Measurements from ENCODE around the gene DIAPH2. TPM values are rescaled to one million over a fixed set of nuclear protein-coding genes. Genes with fewer than 3 reads are reported as not detected.

Gene DIAPH2
- total and polyA plus RNA-seq, 2 experiments from 2014 or later = 16.2 to 56.6 TPM

- H3K27ac ChIP-seq (ENCODE audit: low read depth) = no peak overlapping the region
- Mint-ChIP-seq H3K36me3 (ENCODE audit: low read depth) (no peaks in the 10 kb centered on the region), H3K9me3 (0 out of 3 replicates have a peak, but pooled peaks cover 2% of the 10 kb centered on the region), H3K4me1 (no peaks in the 10 kb centered on the region), H3K27ac (no peak overlapping the region), H3K4me3 (no peak overlapping the region), H3K27me3 (ENCODE audit: insufficient read depth, low read depth, poor library complexity) (no peaks in the 10 kb centered on the region)
- no peaks in the 10 kb centered on the region for H3K9me2 ChIP-seq (ENCODE audit: insufficient read depth)
- peaks cover 7% of the 10 kb centered on the region for H3K4me1 ChIP-seq (ENCODE audit: insufficient read depth)
- DNase-seq (ENCODE audit: low spot score) (no peak), ATAC-seq (no peak)
- H3K4me3 ChIP-seq = no peak overlapping the region
- H3K4me2 ChIP-seq = no peak overlapping the region
- H3K79me2 ChIP-seq (replicated peaks; ENCODE audit: insufficient read depth) = no peaks in the 10 kb centered on the region
- no peaks in the 10 kb centered on the region for H4K20me1 ChIP-seq (replicated peaks; ENCODE audit: insufficient read depth)
- H3K27me3 ChIP-seq (ENCODE audit: insufficient read depth) = no peaks in the 10 kb centered on the region
- H2AFZ ChIP-seq = no peak overlapping the region
- H3K36me3 ChIP-seq (ENCODE audit: insufficient read depth) = no peaks in the 10 kb centered on the region
- TF ChIP-seq STAT1 (IDR thresholded peaks at IDR 0.05; ENCODE audit: unreplicated experiment) = no peak
- TF ChIP-seq ZNF114 (CRISPR knock-in tag; IDR thresholded peaks at IDR 0.05) = no peak
- no peak for TF ChIP-seq REST (IDR thresholded peaks at IDR 0.05; ENCODE audit: unreplicated experiment)
- TF ChIP-seq EZH2phosphoT487 (IDR thresholded peaks at IDR 0.05; ENCODE audit: unreplicated experiment) = no peak
- no peak for TF ChIP-seq ZNF331 (CRISPR knock-in tag; IDR thresholded peaks at IDR 0.05; ENCODE audit: low read depth)
- TF ChIP-seq NANOG (IDR thresholded peaks at IDR 0.05; ENCODE audit: borderline replicate concordance) = no peak
- no peak for TF ChIP-seq CTCF (conservative IDR thresholded peaks at IDR 0.05; ENCODE audit: low read depth in 2 of 2)
- TF ChIP-seq EZH2 (IDR thresholded peaks at IDR 0.05; ENCODE audit: low read depth, unreplicated experiment) = no peak
- TF ChIP-seq CREB1 (CRISPR knock-in tag; IDR thresholded peaks at IDR 0.05; ENCODE audit: low read depth) = no peak
- TF ChIP-seq ETS1 (IDR thresholded peaks at IDR 0.05) = no peak
- no peak for TF ChIP-seq POLR2AphosphoS5 (IDR thresholded peaks at IDR 0.05; ENCODE audit: low read depth)
- TF ChIP-seq JUNB (IDR thresholded peaks at IDR 0.05; ENCODE audit: unreplicated experiment) = no peak
- TF ChIP-seq ZNF462 (CRISPR knock-in tag; IDR thresholded peaks at IDR 0.05) = no peak
- H3F3A ChIP-seq (replicated peaks; ENCODE audit: low read depth) = no peaks in the 10 kb centered on the region
These were observed 944.4 kb downstream of the DIAPH2 start for GRCh38 chrX:97628807-97629596.

Data from GM23338 (cell line).